IPS-NIHi7 (cell line): Measurements from ENCODE around the gene WWTR1.

Experiments used
- DNase-seq: peaks from one replicate; pipeline ENCODE4 v3.0.0; 2012; ENCODE audit warnings: mixed read lengths; ENCODE audit errors: extremely low spot score

WWTR1 gene

GRCh38 chr3:149497966-149498670, 159.7 kb downstream of the WWTR1 start:
- no peak for DNase-seq

- no peak for DNase-seq
These were observed 160.9 kb downstream of the WWTR1 start for GRCh38 chr3:149496891-149497290.

- DNase-seq, result no peak
These were observed 162.2 kb downstream of the WWTR1 start for GRCh38 chr3:149495581-149496125.

- DNase-seq, result no peak
These were observed 162.9 kb downstream of the WWTR1 start for GRCh38 chr3:149494759-149495580.

GRCh38 chr3:149494022-149494758, 163.6 kb downstream of the WWTR1 start:
- peak; percentile 81 for DNase-seq

- no peak for DNase-seq
These were observed 164.4 kb downstream of the WWTR1 start for GRCh38 chr3:149493315-149494021.

GRCh38 chr3:149490260-149490971, 167.4 kb downstream of the WWTR1 start:
- DNase-seq, result no peak

GRCh38 chr3:149489060-149489690, 168.7 kb downstream of the WWTR1 start:
- DNase-seq, result peak; percentile 73

GRCh38 chr3:149487598-149488197, 170.1 kb downstream of the WWTR1 start:
- peak; percentile 57 for DNase-seq

GRCh38 chr3:149486726-149487125, 171.1 kb downstream of the WWTR1 start:
- no peak for DNase-seq

GRCh38 chr3:149481491-149481890, 176.3 kb downstream of the WWTR1 start:
- no peak for DNase-seq

- DNase-seq, result no peak
These were observed 176.8 kb downstream of the WWTR1 start for GRCh38 chr3:149481056-149481455.

- DNase-seq, result peak; percentile 89
These were observed 177.4 kb downstream of the WWTR1 start for GRCh38 chr3:149480326-149481017.

- DNase-seq, result no peak
These were observed 178.1 kb downstream of the WWTR1 start for GRCh38 chr3:149479621-149480325.

- DNase-seq, result no peak
These were observed 181.6 kb downstream of the WWTR1 start for GRCh38 chr3:149476225-149476624.

- no peak for DNase-seq
These were observed 182.3 kb downstream of the WWTR1 start for GRCh38 chr3:149475451-149476060.

GRCh38 chr3:149474250-149474817, 183.5 kb downstream of the WWTR1 start, which contains the start of gene TM4SF4:
Gene TM4SF4 (plus strand): TSS chr3:149474697. CDS start chr3:149474878, 181 bp downstream.
- no peak for DNase-seq
